ENCODE measurements around the gene FOXC2.
A peak's percentile ranks its signal among the peaks of the same experiment; 100 is the strongest.

FOXC2 gene

GRCh38 chr16:86566601-86566965 lies at the start of gene FOXC2:
Gene FOXC2, plus strand, starts transcription at chr16:86566829. Its CDS starts 507 bp downstream, at chr16:86567336.
- no peak for DNase-seq (ENCODE audit: low spot score)

DNA sequence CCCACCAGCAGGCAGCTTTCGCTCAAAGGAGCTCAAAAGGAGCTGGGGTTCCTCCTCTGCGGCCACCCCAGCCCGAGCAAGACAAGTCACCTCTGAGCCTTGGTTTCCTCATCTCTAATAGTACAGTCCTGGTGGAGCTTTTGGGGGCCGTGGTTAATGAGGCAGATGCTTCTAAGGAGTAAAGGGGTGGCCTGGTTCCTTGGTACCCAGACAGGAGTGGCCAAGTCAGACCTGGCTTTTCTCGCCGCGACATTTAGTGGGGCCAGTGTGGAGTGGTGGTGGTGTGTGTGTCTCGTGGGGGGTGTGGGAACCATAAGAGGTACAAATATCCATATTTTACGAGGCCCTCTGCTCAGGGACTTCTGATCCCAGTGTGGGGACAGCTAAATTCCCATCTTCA lies 49.6 kb upstream of the FOXC2 start:
- DNase-seq (ENCODE audit: low spot score) = no peak

DNA sequence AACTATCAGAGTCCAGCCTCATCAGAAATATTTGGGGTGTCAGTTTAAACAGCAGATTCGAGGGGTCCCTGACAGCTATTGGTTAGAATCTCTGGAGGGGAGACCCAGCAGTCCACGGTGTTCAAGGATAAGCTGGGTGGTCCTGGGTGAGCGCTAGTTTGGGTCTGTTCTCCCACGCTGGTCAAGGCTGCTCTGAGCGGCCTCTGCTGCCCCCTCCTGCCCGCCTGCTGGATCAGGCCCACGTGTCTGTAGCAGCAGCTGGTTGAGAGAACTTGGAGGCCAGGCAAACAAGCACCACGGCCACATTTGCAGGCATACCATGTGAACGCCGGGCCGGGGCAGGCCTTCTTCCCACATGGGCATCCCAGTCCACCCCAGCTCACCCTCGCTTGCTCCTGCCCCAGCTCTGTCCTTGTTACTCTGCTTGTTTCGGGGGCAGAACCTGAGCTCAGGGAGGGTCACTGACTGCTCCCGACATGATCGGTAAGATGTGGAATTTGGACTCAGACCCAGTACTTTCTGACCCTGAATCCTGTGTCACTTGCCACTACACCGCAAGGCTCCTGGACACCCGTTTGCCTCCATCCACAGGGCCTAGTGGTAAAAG lies 48.9 kb upstream of the FOXC2 start:
- peak; percentile 95 for DNase-seq (ENCODE audit: low spot score)

- no peak for DNase-seq (ENCODE audit: low spot score)
These were observed 47.5 kb upstream of the FOXC2 start for GRCh38 chr16:86519007-86519648.

DNA sequence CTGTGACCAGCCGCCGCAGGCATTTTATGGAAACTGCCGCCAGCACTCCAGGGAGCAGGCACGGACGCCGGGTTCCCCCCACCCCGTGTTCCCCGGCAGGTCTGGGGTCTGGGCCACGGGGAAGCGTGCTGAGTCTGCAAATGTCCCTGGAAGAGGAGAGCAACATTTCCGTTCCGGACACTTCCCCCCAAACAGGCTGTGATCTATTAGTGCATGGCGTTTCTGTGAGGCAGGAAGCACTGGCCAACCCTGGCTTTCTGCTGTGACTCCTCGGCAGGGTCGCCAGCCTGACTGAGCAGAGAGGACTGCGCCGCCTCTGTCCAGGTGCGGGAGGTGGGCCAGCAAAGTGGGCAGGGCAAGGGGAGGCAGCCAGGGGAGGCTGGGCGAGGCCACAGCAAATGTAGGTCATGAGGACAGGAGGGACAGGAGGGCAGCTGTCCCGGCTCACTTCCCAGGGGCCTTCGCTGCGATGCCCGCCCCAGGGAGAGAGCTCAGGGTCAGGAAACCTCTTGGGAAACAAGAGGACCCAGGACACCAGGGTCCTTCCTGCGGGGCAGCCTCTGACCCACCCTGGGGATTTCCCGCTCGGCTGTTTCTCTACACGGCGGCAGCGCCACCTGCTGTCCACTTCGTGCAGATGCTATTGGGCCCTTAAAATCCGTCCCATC lies 46.8 kb upstream of the FOXC2 start:
- peak; percentile 96 for DNase-seq (ENCODE audit: low spot score)

- no peak for DNase-seq (ENCODE audit: low spot score)
These were observed 46.1 kb upstream of the FOXC2 start for GRCh38 chr16:86520317-86521210.

DNA sequence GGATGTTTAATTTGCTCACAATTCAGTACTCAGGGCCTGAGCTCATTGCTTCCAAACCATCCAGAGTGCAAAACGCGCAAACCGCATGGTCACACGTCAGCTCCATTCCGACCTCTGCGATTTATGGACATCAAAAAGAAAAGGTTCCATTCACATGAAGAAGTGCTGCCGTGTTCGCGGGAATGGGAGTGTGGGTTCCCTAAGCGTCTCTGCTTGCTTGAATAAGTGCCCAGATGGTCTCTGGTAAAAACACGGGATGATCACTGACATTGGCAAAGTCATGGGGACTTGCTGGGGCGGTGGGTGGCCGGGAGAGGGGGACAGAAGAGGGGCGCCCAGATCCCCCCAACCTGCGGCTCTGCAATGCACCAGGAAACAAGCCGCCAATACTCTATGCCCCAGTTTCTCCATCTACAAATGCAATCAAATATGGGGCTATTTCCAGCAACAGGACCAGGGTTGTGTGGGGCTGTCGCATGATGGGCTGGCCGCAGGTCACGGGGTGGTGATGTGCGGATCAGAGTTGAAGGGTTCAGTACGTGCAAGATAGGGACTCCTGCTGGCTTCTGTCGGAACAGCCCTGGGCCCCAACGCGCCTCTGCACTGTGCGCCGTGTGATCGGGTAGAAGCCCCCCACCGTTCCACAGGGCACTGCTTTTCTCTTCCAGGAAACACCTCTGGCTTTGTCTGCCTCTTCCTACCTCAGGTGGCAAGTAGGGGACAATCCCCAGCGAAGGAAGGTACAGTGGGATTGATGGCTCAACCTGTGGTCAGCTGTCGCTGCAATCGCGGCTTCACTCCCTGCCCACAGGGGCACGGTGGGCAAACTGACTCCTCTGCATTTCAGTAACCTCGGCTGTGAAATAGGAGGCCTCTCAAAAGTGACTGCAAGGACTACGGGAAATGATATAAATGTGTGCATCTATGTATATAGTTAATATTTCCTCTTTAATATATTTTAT lies 45.1 kb upstream of the FOXC2 start:
- DNase-seq (ENCODE audit: low spot score) = peak; percentile 14

DNA sequence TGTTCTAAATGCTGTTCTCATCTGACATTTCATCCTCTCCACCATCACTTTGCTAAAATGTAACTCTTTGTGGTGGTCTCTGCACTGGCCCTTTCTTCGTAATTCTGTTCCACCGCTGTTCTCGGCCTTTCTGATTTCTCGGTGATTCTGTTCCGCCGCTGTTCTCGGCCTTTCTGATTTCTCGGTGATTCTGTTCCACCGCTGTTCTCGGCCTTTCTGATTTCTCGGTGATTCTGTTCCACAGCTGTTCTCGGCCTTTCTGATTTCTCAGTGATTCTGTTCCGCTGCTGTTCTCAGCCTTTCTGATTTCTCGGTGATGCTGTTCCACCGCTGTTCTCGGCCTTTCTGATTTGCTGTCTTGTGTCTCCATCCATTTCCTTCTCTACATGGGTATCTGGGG lies 44.0 kb upstream of the FOXC2 start:
- no peak for DNase-seq (ENCODE audit: low spot score)

DNA sequence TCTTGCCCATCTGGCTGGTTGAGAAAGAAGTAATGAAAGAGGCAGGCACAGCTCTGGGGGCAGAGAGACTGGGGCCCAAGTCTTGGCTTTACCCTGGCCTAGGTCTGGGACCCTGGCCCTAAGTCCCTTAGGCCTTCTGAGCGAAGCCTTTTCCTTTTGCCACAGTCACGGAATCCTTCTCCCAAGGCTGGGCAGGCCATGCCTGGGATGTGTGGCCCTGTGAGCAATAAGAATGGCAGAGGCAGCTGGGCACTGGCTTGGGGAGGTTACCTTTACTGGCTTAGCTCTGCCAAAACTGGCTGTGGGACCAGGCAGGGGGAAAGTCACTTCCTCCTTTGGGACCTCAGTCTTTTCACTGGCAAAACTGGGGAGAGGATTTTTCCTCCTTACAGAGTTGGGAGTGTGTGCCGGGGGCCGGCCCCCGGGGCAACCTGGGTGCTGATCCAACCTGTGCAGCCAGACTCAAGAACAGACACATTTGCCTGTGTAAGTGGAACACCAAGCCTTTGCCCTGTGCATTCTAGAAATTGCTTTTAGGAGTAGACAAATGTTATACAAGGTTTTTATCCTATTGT lies 43.4 kb upstream of the FOXC2 start:
- DNase-seq (ENCODE audit: low spot score) = no peak

GRCh38 chr16:86524029-86524428 lies 42.6 kb upstream of the FOXC2 start:
- no peak for DNase-seq (ENCODE audit: low spot score)

GRCh38 chr16:86525696-86526095 lies 40.9 kb upstream of the FOXC2 start:
- no peak for DNase-seq (ENCODE audit: low spot score)

- no peak for DNase-seq (ENCODE audit: low spot score)
These were observed 39.3 kb upstream of the FOXC2 start for GRCh38 chr16:86527366-86527765.

DNA sequence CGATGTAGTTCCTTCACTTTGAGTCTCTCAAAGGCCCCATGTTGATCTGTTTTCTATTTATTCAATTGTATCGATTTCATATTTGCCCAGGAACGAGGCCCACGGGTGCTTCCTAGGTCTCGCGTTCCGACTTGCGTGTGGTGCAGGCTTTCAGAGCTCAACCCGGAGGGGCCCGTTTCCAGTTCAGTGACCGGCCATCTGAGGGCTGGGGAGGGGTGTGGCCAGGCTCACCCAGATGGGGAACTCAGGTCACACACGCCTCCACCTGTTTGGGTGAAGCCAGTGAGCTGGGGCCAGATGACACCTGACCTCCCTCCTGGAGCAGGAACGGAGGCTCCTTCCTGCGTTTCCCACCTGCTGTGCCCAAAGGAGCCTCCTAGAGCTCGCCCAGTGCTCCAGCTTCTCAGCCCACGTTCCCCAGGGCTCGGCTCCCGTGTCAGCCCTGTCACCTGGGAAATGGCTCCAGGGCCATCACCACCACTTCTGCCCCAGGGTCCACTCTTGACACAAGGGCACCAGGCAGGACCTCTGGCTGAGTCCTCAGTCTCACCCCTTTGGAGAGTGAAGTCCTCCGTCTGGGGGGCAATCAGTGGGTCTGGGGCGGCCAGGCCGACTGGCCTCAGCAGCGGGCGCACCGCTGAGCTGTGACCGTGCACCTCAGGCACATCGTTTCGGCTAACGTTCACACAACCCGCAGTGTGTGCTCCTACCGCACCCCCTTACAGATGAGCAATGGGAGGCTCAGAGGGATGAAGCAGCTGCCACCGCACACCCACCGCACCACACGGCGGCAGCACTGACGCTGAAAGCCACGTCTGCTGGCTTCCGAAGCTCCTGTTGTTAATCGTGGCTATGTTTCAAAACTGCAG lies 38.3 kb upstream of the FOXC2 start:
- DNase-seq (ENCODE audit: low spot score) = no peak

GRCh38 chr16:86529160-86529559 lies 37.5 kb upstream of the FOXC2 start:
- DNase-seq (ENCODE audit: low spot score) = no peak

DNA sequence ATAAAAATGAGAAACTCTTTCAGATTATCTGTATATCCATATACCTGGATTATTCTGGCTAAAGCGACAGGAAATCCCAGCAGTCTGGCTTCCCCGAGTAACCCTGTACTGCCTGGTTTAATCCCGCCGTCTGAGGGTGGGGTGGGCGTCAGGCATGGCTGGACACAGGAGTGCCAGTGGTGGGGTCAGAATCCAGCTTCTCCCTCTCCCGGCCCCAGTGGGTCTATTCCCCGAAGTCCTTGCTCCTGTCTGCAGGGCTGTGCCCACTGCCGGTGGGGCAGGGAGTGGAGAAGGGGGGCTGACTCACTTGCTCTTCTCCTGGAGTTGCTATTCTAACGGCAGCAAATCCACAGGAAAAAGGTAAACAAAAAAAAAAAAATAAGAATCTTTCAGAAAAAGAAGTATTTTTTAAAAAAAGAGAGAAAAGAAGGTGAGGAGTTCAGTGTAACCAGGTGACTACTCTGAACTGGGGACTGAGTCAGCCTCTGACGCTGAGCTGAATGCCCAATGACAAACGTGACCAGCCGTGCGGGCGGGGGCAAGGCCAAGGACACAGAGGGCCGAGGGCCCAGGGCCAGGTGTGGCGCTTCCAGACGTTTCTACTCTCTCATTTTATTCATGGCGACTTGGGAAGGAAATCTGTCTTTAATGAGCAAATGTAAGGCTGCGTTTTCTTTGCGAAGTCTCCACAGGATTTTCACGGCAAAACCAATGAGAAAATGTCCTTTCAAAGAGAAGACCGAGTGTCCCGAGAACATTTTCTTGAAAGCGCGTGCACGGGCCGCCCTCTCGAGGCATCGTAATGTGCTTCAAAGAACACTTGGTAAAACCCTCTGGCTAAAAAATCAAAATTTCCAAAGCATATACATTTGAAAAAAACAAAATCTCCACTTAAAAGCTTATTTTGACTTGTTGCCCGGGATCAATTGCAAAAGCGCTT lies 36.1 kb upstream of the FOXC2 start:
- DNase-seq (ENCODE audit: low spot score) = no peak

- no peak for DNase-seq (ENCODE audit: low spot score)
These were observed 35.5 kb upstream of the FOXC2 start for GRCh38 chr16:86531191-86531545.

DNA sequence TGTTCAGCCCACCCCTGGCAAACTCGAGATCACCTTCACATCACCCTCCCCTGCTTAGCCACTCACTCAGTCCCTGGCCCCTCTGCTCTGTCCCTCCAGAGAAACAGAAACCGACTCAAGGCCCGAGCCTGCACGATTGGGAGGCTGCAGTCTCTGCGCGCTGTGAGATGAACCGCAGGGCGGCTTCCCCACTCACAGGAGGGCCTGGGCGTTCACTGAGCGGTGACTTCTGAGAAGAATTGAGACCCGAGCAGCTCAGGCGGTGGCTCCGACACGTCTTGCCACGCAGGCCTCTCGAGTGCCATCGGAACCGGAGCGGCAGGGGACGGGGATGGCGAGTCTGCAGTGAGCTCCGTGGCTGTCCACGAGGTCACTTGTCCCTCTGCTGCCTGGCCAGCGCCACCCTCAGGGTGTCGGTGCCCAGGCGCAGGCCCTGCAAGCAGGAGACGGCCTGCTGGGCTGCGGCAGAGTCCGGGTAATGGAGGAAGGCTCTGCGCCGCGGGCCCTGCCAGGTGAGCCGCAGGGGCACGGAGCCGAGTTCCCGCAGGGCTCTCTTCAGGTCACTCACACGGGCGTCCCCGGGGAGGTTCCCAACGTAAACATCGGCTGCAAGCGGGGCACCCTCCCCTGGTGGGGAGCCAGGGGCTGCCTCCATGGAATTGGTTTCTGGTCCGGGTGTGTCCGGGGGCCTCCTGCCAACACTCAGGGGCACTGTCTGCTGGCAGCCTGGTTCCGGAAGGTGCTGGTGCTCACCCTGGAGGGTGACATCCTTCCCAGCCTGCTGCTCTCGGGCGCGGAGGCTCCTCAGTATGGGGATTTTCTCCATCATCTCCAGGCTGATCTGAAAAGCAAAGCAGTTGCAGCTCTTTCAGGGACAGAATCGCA lies 34.7 kb upstream of the FOXC2 start:
- DNase-seq (ENCODE audit: low spot score) = no peak

DNA sequence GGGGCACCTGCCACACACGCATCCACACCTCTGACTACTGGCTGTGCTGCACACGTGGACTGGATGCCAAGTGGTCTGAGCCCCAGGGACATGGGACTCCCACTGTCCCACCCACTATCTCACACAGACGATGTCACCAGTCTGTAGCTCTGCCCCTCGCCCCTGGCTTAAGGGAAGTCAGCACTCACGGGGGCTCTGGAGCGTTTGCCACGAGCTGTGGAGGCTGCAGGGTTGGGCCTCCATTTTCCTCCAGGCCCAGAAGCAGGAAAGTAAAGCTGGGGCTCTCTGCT lies 34.2 kb upstream of the FOXC2 start:
- no peak for DNase-seq (ENCODE audit: low spot score)

All from HuH-7.5 (cell line).